ENCODE data around the gene TSPO2.

TSPO2 gene

GRCh38 chr6:41038205-41038604 lies 4.1 kb upstream of the TSPO2 start:
- Histone ChIP-seq H3K27me3 (ENCODE audit: low read length) (no peaks in the 10 kb centered on the region), H3K9me3 (ENCODE audit: insufficient read depth, low read length) (no peaks in the 10 kb centered on the region), H3K4me3 (ENCODE audit: insufficient read depth, low read length, poor library complexity, severe bottlenecking) (no peak overlapping the region), H3K27ac (ENCODE audit: low read depth, low read length) (no peak overlapping the region), H4K20me1 (ENCODE audit: low read depth, low read length) (no peaks in the 10 kb centered on the region), H3K9me2 (replicated peaks; ENCODE audit: insufficient read depth, low read length) (no peaks in the 10 kb centered on the region), H3K4me2 (ENCODE audit: low read depth, low read length, poor library complexity, severe bottlenecking) (no peak overlapping the region), H3F3A (ENCODE audit: insufficient read depth) (no peaks in the 10 kb centered on the region), H3K9ac (ENCODE audit: low read length) (no peak overlapping the region), H3K36me3 (ENCODE audit: low read length) (no peaks in the 10 kb centered on the region), H2AFZ (ENCODE audit: low read depth, low read length, severe bottlenecking) (no peak overlapping the region), H3K79me2 (ENCODE audit: insufficient read depth, low read length) (no peaks in the 10 kb centered on the region)
- TF ChIP-seq EZH2phosphoT487 (conservative IDR thresholded peaks at IDR 0.05; ENCODE audit: low read length) (no peak), CTCF (IDR thresholded peaks at IDR 0.05; ENCODE audit: insufficient read depth, low read length, poor library complexity, severe bottlenecking) (no peak)

- H3K9me2 ChIP-seq (replicated peaks; ENCODE audit: insufficient read depth, low read length), result no peaks in the 10 kb centered on the region
- no peak within 1 kb of the TSS for H3K27ac ChIP-seq (ENCODE audit: low read depth, low read length)
- no peaks in the 10 kb centered on the region for H3K36me3 ChIP-seq (ENCODE audit: low read length)
- H3F3A ChIP-seq (ENCODE audit: insufficient read depth), result no peaks in the 10 kb centered on the region
- H4K20me1 ChIP-seq (ENCODE audit: low read depth, low read length), result no peaks in the 10 kb centered on the region
- no peak within 1 kb of the TSS for H3K4me3 ChIP-seq (ENCODE audit: insufficient read depth, low read length, poor library complexity, severe bottlenecking)
- H2AFZ ChIP-seq (ENCODE audit: low read depth, low read length, severe bottlenecking), result no peak within 1 kb of the TSS
- no peak within 1 kb of the TSS for H3K9ac ChIP-seq (ENCODE audit: low read length)
- TF ChIP-seq CTCF (IDR thresholded peaks at IDR 0.05; ENCODE audit: insufficient read depth, low read length, poor library complexity, severe bottlenecking) (peak; percentile 99), EZH2phosphoT487 (conservative IDR thresholded peaks at IDR 0.05; ENCODE audit: low read length) (no peak)
- H3K4me2 ChIP-seq (ENCODE audit: low read depth, low read length, poor library complexity, severe bottlenecking), result no peak within 1 kb of the TSS
- H3K27me3 ChIP-seq (ENCODE audit: low read length), result no peaks in the 10 kb centered on the region
- H3K79me2 ChIP-seq (ENCODE audit: insufficient read depth, low read length), result no peaks in the 10 kb centered on the region
- H3K9me3 ChIP-seq (ENCODE audit: insufficient read depth, low read length), result no peaks in the 10 kb centered on the region
Observed at GRCh38 chr6:41039060-41039998, 2.9 kb upstream of the TSPO2 start, which contains the start of gene UNC5CL. Gene UNC5CL (minus strand): TSS chr6:41039221. CDS start chr6:41035074, 4,147 bp downstream.

DNA sequence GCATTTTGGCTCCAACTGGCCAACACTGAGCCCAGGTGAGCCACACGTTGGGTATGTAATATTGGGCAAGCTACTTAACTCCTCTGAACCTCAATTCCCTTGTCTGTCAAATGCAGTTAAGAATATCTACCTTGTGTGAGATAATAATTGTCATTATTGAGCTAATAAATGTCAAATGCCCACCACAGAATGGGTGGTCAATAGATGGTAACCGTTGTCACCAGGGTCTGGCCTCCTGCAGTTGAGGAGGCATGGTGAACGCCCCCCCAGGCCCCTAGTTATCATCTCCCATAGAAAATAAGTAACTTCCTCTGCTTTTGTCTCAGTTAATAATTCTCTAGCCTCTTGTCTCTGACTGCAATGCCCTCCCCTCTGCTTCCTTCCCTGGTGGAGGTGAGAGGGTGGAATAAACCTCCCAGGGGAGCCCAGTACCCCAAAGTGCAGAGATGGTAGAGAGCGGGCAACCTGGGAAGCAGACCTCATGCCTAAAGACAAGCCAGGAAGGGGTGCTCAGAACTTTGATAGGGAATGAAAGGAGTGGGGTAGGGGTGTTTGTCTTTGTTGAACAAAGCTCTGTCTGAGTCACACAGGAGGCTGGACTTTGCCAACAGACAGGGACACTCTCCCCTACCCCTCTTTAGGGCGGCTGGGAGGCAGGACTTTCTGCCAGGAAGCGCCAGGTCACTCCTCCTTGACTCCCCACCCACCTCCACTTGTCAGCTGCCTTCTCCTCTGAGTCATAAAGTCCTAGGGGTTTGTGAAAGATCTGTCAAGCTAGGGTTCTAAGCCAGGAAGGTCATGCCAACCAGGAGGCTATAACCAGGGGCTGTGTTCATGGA lies 1.9 kb upstream of the TSPO2 start:
- H4K20me1 ChIP-seq (ENCODE audit: low read depth, low read length), result no peaks in the 10 kb centered on the region
- no peaks in the 10 kb centered on the region for H3K27me3 ChIP-seq (ENCODE audit: low read length)

More for the DNA sequence above, 1.9 kb upstream of the TSPO2 start:
- Histone ChIP-seq H2AFZ (ENCODE audit: low read depth, low read length, severe bottlenecking) (no peak overlapping the region), H3K36me3 (ENCODE audit: low read length) (no peaks in the 10 kb centered on the region), H3K4me2 (ENCODE audit: low read depth, low read length, poor library complexity, severe bottlenecking) (no peak overlapping the region), H3F3A (ENCODE audit: insufficient read depth) (no peaks in the 10 kb centered on the region), H3K9me2 (replicated peaks; ENCODE audit: insufficient read depth, low read length) (no peaks in the 10 kb centered on the region), H3K4me3 (ENCODE audit: insufficient read depth, low read length, poor library complexity, severe bottlenecking) (no peak overlapping the region), H3K9ac (ENCODE audit: low read length) (no peak overlapping the region), H3K79me2 (ENCODE audit: insufficient read depth, low read length) (no peaks in the 10 kb centered on the region), H3K27ac (ENCODE audit: low read depth, low read length) (no peak overlapping the region), H3K9me3 (ENCODE audit: insufficient read depth, low read length) (no peaks in the 10 kb centered on the region)
- no peak for TF ChIP-seq EZH2phosphoT487 (conservative IDR thresholded peaks at IDR 0.05; ENCODE audit: low read length)
- no peak for TF ChIP-seq CTCF (IDR thresholded peaks at IDR 0.05; ENCODE audit: insufficient read depth, low read length, poor library complexity, severe bottlenecking)
